GM12891 (cell line): ENCODE measurements around the gene BAIAP2L2.

Source experiments
- POLR2A ChIP-seq: IDR thresholded peaks from 2 replicates; pipeline ENCODE4 v1.6.1; 2011; ENCODE audit warnings: low read depth, low read length, control low read depth
- POLR2AphosphoS5 ChIP-seq: IDR thresholded peaks from 2 replicates; pipeline ENCODE4 v1.6.1; 2011; ENCODE audit warnings: low read depth, low read length, control low read depth
- TAF1 ChIP-seq: IDR thresholded peaks from 2 replicates; pipeline ENCODE4 v1.6.1; 2011; ENCODE audit warnings: low read depth, low read length, control low read depth

DNA sequence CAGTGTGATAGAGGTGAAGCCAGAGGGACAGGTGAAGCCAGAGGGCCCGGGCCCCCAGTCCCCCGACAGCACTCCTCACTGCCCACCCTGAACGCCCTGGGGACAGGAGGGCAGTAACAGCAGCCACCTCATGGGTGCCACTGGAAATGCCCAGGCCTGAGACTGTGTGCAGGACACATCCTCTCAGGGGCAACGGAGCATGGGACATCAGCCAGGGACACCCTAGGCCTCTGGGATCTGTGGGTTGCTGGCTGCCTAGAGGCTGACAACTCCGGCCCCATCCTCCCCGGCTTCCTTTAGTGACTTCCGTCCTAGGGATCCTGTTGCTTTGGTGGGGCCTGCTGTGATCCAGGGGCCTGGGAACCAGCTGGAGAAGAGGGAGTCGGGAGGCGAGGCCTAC, 17.4 kb upstream of the BAIAP2L2 start:
- no peak for TF ChIP-seq POLR2AphosphoS5
- no peak for TF ChIP-seq POLR2A
- no peak for TF ChIP-seq TAF1
